ENCODE data around the gene SV2C.

DNA sequence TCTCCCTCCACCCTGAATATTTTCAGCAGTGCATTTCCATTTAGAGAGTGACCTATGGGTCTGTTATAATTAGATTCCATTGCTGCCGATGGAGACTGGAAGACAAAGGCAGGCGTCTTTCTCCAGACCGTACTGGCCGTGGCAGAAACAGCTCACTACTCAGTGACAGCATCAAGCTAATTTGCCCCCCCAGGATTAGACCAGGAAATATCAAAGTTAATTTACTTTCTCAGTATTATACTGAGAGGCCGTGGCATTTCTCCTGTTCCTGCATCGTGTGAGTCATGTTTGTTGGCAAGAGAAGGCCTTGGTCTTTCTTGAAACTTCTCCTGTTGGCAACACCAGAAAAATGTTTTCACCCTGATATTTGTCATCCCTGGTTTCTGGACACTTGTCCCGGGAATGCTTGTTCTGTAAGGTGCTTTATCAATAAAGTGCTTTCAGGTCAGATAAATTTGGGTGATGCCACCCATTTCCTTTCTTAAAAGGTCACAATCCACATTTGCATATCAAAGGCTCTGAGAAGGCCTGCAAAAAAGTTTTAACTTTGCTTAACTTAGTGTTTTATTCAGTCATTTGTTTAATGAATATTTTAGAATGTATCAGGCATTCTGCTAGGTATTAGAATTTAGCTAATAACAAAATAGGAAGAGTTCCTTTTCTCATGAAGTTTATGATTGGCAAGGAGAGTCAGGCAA lies 28.4 kb downstream of the SV2C start:
- TF ChIP-seq CTCF (IDR thresholded peaks at IDR 0.05 in 2 of 3, conservative IDR thresholded peaks at IDR 0.05 in 1 of 3; ENCODE audit: borderline replicate concordance in 1 of 3, insufficient read depth in 1 of 3, low read depth in 2 of 3, low read length in 2 of 3), result no peak
- TF ChIP-seq, protein P1, sequence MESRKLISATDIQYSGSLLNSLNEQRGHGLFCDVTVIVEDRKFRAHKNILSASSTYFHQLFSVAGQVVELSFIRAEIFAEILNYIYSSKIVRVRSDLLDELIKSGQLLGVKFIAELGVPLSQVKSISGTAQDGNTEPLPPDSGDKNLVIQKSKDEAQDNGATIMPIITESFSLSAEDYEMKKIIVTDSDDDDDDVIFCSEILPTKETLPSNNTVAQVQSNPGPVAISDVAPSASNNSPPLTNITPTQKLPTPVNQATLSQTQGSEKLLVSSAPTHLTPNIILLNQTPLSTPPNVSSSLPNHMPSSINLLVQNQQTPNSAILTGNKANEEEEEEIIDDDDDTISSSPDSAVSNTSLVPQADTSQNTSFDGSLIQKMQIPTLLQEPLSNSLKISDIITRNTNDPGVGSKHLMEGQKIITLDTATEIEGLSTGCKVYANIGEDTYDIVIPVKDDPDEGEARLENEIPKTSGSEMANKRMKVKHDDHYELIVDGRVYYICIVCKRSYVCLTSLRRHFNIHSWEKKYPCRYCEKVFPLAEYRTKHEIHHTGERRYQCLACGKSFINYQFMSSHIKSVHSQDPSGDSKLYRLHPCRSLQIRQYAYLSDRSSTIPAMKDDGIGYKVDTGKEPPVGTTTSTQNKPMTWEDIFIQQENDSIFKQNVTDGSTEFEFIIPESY (IDR thresholded peaks at IDR 0.05; ENCODE audit: extremely low read depth, insufficient replicate concordance, low read length), result no peak
- no peak for TF ChIP-seq SIN3A (IDR thresholded peaks at IDR 0.05; ENCODE audit: low read depth)
- no peak for TF ChIP-seq JUND (IDR thresholded peaks at IDR 0.05)
- no peak for TF ChIP-seq POLR2A (IDR thresholded peaks at IDR 0.05; ENCODE audit: borderline replicate concordance, extremely low read depth, insufficient read depth, insufficient read length)
- no peak for TF ChIP-seq SRF (IDR thresholded peaks at IDR 0.05; ENCODE audit: low read depth)
- TF ChIP-seq ZNF274 (IDR thresholded peaks at IDR 0.05; ENCODE audit: low read depth, low read length), result no peak
- TF ChIP-seq, protein P2, sequence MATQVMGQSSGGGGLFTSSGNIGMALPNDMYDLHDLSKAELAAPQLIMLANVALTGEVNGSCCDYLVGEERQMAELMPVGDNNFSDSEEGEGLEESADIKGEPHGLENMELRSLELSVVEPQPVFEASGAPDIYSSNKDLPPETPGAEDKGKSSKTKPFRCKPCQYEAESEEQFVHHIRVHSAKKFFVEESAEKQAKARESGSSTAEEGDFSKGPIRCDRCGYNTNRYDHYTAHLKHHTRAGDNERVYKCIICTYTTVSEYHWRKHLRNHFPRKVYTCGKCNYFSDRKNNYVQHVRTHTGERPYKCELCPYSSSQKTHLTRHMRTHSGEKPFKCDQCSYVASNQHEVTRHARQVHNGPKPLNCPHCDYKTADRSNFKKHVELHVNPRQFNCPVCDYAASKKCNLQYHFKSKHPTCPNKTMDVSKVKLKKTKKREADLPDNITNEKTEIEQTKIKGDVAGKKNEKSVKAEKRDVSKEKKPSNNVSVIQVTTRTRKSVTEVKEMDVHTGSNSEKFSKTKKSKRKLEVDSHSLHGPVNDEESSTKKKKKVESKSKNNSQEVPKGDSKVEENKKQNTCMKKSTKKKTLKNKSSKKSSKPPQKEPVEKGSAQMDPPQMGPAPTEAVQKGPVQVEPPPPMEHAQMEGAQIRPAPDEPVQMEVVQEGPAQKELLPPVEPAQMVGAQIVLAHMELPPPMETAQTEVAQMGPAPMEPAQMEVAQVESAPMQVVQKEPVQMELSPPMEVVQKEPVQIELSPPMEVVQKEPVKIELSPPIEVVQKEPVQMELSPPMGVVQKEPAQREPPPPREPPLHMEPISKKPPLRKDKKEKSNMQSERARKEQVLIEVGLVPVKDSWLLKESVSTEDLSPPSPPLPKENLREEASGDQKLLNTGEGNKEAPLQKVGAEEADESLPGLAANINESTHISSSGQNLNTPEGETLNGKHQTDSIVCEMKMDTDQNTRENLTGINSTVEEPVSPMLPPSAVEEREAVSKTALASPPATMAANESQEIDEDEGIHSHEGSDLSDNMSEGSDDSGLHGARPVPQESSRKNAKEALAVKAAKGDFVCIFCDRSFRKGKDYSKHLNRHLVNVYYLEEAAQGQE (IDR thresholded peaks at IDR 0.05; ENCODE audit: low read depth), result no peak
- TF ChIP-seq POLR2AphosphoS5 (IDR thresholded peaks at IDR 0.05; ENCODE audit: low read depth, low read length), result no peak
- no peak for TF ChIP-seq RAD21 (IDR thresholded peaks at IDR 0.05; ENCODE audit: low read depth)
- no peak for TF ChIP-seq EZH2phosphoT487 (IDR thresholded peaks at IDR 0.05; ENCODE audit: borderline replicate concordance)
- no peak for TF ChIP-seq EZH2 (IDR thresholded peaks at IDR 0.05)
- TF ChIP-seq ATF3 (IDR thresholded peaks at IDR 0.05), result no peak

Data from HCT116 (cell line).